GM19239 (cell line): ENCODE measurements around the gene ANKRD13B.

Source experiments
- DNase-seq: peaks from one replicate; pipeline ENCODE4 v3.0.0; 2011; ENCODE audit warnings: low spot score; ENCODE audit not compliant: insufficient read length
- FAIRE-seq: peaks from 2 replicates; lab custom pipeline; 2011; peaks lifted over from hg19 to GRCh38; lab: Jason Lieb, UNC

The ANKRD13B gene

DNA sequence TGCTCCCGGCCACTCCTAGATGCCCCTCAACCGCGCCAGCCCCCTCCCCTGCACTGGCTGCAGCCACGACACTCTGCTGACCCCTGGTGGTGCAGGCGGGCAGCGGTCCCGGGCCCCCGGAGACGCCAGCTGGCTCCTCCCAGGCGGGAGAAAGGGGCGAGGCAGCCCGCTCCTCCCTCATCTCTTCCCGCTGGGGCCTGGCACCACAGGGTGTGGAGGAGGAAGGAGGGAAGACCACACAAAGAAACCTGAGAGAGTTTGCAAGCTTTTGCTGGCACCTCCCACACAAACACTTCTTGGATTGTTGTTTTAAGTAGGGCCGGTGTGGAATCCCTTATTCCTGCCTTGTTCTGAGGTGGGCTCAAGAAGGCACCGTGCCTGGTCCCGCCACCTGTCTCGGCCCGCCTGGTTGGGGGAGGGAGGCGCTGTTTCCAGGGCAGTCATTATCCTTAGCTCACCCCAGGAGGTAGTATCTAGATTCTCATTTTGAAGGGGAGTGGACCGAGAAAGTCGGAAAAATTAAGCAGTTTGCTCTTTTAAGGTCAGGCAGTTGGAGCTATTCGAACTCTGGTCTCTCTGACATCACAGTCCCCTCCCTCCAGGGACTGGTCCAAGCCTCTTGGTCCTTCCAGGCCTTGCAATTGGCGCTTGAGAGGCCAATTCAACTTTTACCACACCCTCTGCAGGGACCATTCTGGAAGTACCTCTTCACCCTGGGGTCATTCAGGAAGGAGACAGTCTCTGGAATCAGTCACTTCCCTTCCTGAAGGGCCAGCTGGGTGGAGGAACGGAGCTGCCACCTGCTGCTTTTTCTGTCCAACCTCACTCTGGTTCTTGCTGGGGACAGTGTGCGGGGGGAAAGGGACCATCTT lies 959 bp upstream of the ANKRD13B start:
- peak; percentile 94 for DNase-seq
- FAIRE-seq = peak; percentile 70

DNA sequence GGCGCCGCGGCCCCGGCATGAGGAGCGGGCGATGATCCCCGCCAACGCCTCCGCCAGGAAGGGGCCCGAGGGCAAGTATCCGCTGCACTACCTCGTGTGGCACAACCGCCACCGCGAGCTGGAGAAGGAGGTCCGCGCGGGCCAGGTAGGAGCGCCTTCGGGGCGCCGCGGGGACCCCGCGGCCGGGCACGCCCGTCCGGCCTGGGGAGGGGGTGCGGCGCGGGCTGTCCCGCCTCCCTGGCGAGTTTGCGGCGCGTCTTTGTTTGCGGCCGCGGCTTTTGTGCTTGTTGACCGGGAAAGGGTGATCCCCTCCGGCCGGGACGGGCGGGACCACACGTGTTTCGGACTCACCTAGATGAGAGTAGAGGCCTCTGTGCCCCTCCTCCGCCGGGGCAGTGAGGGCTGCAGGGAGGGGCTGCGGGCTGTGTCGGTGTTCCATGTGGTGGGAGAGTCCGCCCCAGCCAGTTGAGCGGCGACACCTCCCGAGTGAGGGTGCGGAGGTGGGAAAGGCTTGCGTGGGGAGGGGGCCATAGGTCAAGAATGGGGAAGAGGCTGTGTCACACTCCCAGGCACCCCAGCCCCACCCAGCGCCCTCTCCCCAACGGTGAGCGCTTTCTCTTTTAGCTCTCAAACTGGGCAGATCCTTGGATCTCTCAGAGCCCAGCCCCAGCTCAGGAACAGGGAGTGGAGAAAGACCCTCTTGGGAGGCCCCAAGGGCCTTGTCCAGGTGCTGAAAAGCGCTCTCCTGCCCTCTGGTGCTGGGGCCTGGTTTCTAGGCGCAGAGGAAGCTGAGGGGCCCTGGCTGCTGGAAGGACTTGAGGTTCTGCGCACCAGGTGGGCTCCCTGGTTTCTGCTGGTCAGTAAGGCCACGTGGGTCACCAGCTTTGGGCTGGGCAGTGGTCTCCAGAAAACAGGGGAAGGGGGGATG lies 923 bp downstream of the ANKRD13B start:
- DNase-seq (no peak), FAIRE-seq (no peak)

DNA sequence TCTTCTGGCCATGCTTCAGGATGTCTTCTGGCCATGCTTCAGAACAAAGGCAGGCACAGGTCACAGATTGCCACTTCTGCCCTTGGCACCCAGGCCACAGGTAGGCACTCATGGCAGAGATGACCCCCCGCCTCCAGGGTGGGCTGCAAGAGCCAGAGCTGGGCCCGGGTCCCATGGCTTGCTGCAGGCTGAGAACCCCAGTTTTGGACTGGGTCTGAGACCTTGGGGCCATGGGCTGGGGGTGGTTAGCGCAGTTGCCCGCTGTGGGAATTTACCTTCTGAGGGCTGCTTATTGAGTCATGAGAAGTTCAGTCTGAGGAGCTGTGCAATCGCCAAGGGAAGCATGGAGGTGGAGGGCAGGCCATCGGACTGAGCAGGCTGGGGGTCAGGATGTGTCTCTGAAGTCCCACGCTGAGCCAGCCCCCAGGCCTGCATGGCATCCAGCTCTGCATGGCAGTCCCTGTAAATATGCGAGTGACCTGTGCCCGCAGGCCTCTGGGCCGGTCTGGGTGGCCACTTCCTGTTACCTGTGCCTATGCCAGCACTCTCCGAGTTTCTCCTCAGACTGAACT lies 1.7 kb downstream of the ANKRD13B start:
- DNase-seq (no peak), FAIRE-seq (no peak)

DNA sequence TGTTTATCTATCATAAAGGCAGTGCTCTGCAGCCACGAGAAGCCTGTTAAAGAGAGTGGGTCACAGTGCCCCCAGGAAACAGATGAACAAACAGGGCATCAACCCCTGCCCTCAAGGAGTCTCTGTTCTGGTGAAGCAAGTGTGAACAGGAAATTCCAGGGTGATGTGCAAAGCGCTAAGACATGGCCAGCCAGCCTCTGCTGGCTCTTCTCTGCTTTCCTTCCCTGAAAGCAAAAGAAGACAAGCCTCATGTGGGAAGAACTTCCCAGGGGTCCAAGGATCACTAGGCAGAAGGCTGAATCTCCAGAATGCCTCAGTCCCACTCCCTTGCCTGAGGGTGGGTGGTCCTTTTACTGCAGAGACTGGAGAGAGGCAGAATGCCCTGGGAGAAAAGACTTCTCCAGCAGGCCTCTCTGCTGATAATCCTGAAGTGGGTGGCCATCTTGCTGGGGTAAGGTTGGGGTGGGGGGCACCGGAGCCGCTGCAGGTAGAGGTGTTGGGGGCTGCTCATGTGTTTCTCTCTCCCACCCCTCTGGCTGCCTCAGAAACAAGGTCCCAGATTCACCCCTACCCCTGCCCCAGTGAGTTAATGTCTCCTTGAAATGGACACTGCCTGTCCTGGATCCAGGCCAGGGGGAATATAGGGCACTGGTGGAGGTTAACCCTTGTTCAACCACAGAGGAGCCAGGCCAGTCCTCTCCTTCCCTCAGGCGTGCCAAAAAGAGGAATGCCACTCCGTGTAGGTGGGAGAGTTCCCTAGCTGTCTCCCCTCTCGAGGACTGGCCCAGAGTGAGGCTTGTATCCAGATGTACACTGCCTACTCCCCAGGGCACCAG lies 2.4 kb downstream of the ANKRD13B start:
- no peak for DNase-seq
- FAIRE-seq = no peak

DNA sequence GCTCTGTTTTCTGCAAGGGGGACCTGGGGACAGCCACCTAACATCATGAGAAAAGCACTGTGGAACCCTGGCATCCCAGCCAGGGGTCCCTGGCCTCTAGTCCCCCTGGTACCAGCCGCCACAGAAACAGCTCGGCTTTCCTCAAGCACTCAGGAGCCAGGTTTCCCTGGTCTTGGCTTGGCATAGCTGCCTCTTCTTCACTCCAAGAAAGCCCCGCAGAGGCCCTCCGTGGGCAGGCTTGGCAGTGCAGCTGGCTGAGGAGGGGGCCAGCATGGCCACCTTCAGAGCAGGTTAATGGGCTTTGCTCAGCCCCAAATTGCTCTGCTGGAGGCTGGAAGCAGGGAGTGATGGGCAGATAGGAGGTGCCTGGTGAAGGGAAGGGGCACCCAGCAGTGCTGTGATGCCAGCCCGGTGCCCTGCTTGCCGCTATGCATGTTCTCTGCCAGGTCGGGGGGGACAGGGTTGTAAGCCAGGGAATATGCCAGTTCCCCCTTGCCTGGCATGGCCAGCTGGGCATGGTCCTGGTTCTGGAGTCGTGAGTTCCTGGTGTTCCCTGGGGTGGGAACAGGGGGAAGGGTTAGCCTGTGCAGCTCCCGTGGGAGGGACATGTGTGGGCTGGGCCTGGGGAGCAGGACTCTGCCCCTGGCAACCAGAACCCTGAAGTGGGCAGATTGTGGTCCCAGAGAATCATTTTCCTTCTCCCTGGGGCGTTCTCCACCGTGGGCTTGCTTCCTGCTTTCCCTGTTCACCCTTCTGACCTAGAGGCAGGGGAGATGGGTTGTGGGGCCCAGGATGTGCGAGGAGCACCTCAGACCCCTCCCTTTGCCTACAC lies 3.2 kb downstream of the ANKRD13B start:
- FAIRE-seq = no peak
- DNase-seq = no peak

DNA sequence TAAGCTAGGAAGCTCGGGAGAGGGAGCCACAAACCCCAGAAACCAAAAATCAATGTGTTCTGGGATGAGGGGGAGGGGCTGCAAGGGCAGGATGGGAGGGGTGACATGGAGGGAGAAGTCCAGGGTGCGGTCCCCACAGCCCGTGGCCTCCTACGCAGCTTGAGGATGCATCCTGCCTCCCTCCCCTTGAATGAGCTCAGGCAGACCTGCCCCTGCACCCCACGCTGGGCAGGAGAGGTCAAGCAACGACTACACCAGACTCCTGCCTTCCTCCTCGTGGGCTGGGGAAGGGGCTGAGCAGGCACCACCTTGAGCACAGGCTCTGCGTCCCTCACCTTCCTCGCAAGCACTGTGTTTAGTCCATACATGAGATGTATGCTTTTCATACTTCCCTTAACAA lies 3.9 kb downstream of the ANKRD13B start:
- DNase-seq (no peak), FAIRE-seq (no peak)

DNA sequence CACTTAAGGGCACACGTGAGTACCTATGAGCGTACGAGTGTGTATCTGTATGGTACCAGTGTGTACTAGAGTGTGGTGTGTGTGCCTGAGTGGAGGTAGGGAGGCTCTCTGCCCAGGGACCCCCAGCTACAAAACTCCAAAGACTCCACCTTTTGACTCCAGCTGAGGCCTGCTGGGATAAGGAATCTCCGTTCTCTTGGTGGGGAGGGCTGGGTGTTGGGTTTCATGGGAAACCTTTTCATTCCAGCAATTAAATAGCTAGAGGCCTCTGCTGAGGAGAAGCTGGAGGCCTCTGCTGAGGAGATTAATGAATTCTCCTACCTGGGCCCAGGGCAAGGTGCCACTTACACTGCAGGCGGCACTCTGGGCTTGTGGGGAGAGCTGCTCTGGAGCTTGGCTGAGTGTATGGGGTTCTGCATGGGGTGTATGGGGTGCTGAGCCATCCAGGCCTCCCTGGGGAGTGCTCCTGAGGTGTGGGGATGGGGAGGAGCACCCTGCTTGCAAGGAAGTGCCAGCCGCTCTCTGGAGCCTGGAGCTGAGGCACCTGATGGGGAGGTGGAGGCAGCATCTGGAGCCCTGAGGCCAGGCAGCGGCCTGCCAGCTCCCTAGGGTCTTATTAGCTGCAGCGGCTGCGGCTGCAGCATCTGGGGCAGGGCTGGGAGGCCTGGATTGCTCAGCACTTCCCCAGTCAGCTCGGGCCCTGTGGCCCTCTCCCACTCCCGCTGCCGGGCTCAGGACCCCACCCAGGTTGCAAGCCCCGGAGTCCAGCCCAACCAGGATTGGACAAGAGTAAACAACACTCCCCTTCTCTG lies 4.6 kb downstream of the ANKRD13B start:
- FAIRE-seq = no peak
- no peak for DNase-seq

DNA sequence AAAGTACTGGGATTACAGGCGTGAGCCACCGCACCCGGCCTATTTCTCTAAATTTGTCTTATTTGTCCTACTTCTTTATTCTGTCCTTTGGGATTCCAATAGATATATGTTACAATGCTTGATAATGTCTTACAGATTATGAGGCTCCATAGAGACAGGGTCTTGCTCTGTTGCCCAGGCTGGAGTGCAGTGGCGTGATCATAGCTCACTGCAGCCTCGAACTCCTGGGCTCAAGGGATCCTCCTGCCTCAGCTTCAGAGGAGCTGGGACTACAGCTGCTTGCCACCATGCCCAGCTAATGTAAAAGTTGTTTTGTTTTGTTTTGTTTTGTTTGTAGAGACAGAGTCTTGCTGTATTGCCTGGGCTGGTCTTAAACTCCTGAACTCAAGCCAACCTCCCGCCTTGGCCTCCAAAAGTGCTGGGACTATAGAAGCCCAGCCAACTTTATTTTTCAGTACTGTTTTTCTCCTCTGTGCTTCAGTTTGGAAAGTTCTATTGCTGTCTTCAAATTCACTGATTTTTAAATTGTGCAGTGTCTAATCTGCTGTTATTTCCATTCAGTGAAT lies 10.3 kb downstream of the ANKRD13B start:
- DNase-seq (no peak), FAIRE-seq (no peak)

DNA sequence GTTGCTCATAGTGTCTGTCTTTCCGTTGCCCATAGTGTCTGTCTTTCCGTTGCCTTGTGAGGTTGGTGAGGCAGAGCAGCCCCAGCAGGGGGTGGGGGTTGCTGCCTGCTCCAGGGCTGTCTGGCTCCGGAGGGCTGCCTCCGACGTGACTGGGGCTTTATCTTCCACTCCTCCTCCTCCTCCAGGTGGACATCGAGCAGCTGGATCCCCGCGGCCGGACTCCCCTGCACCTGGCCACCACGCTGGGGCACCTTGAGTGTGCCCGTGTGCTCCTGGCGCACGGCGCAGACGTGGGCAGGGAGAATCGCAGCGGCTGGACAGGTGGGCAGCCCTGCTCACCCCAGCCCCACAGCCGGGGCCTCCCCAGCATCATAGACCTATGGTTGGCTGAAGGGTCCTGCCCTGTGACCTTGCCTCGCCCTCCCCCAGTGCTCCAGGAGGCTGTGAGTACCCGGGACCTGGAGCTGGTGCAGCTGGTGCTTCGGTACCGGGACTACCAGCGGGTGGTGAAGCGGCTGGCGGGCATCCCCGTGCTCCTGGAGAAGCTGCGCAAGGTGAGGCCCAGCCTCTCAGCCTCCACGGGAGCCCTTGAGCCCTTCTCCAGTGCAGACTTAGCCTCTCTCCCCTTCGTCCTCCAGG lies 14.7 kb downstream of the ANKRD13B start:
- no peak for DNase-seq
- FAIRE-seq = no peak

DNA sequence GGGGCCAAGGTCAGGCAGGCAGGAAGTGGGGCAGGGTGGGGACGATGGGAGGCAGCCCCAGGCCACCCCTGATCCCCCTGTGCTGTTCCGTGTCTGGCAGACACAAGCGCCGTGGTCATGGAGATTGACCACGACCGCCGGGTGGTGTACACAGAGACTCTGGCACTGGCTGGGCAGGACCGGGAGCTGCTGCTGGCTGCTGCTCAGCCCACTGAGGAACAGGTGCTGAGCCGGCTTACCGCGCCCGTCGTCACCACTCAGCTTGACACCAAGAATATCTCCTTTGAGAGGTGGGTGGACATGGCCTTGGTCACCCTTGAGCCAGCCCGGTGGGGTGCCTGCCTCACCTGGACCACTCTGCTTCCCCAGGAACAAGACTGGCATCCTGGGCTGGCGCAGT lies 16.1 kb downstream of the ANKRD13B start:
- FAIRE-seq = no peak

DNA sequence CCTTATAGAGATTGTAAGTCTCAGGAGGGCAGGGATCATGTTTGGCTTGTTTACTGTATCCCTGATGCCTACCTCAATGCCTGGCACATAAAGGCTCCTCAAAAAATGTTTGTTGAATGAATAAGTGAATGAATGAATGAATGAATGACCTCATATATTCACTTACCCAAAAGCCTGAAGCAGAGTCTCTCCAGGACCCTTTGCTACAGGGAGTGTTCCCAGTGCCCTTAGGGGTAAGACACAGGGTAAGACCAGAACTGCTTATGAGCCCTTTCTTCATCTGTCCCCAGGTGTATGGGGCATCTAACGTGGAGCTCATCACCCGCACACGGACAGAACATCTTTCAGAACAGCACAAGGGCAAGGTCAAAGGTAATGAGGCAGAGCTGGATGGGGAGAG lies 17.5 kb downstream of the ANKRD13B start:
- DNase-seq (no peak), FAIRE-seq (no peak)

More for the DNA sequence above, 16.1 kb downstream of the ANKRD13B start:
- no peak for DNase-seq

DNA sequence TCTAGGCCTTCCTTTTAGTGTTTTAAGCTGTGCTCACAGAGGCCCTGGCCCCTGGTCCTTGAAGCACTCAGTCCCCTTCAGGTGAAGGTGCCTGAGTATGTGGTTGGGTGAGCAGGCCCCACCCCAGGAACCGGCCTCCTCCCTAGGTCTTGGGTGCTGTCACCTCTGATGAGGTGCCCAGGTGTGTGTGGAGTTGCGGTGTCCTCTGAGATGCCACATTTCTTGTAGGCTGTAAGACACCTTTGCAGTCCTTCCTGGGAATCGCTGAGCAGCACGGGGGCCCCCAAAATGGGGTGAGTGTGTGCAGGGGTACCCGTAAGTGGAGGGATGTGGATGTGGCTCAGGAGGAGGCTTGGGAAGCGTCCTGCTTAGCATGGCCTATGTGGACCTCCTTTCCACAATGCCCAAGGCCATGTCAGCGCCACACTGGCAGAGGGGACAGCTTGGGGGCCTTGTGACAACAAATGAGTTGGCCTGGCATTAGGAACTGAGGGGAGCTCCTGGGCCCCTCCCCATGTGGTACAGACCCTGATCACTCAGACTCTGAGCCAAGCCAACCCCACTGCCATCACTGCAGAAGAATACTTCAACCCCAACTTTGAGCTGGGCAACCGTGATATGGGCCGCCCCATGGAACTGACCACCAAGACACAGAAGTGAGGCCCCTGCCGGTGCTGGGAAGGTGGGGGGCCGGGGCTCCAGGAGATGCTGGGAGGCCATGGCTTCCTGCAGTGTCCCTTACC lies 18.6 kb downstream of the ANKRD13B start:
- no peak for FAIRE-seq
- DNase-seq = no peak

DNA sequence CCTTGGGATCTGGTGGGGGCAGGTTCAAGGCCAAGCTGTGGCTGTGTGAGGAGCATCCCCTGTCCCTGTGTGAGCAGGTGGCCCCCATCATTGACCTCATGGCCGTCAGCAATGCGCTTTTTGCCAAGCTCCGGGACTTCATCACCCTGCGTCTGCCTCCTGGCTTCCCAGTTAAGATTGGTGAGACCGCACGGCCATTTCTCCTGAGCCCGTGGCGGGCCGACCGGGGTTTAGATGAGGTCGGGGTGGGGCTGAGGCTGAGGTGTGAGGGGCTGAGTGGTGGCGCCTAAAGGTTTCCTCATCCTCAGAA lies 19.1 kb downstream of the ANKRD13B start:
- DNase-seq = no peak
- no peak for FAIRE-seq

DNA sequence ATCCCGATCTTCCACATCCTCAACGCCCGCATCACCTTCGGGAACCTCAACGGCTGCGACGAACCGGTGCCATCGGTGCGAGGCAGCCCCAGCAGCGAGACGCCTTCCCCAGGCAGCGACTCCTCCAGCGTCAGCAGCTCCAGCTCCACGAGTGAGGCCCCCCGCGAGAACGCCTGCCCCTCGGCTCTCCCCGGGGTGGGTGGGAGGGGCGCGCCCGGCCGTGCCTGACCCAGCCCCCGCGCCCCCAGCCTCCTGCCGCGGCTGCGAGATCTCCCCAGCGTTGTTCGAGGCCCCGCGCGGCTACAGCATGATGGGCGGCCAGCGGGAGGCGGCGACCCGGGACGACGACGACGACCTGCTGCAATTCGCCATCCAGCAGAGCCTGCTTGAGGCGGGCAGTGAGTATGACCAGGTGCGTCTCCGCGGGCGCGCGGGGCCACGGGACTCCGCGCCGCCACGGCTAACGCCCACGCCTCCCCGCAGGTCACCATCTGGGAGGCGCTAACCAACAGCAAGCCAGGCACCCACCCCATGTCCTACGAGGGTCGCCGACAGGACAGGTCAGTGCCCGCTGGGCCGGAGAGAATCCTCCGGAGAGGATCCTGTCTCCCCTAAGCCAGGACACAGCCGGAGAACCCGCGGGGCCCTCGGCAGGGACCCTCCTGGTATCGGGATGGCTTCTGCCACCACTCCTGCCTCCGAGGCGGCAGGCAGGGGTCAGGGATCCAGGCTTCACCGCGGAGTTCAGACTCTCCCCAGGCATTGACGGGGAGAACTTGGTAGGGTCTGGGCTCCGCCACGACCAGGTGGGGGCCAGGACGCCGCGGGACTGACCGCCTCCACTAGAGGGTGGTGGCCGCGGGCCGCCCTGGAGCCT lies 19.7 kb downstream of the ANKRD13B start:
- no peak for FAIRE-seq
- no peak for DNase-seq

DNA sequence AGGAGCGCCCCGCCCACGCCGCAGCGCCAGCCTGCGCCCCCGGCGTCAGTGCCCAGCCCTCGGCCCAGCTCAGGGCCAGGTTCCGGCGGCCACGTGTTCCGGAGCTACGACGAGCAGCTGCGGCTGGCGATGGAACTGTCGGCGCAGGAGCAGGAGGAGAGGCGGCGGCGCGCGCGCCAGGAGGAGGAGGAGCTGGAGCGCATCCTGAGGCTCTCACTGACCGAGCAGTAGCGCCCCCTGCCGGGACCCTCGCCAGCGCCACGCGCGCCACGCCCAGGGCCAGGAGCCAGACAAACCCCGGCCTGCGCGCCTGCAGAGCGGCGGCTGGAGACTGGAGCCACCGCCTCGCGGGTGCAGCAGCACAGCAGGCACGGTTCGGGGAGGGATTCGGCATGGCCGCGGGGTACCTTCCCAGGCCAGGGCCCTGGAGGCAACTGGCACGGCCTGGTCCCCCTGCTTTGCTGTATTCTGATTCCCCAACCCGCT lies 20.5 kb downstream of the ANKRD13B start:
- DNase-seq (peak; percentile 81), FAIRE-seq (peak; percentile 28)

DNA sequence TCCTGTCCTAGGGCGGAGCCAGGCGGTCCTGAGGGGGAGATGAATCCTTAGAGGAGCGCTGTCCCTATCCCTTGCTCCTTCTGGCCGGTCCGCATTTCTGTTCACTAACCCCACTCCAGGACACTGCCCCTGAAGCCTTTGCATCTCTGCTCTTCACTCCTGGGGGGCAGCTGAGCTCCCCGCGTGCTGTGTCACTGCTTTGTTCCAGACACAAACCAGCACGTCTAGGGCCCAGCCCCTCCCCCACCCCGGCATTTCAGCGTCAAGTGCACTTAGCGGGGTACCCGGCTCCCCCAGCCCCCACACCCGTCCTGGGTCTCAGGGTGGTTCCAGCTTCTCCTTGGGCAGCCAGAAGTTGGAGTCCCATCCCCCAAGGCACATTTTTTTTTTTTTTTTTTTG lies 20.9 kb downstream of the ANKRD13B start:
- FAIRE-seq = no peak
- no peak for DNase-seq
